Hematopoietic multipotent progenitor cell treated with erythropoietin and hydrocortisone succinate and interleukin-3 and kit ligand, for 4 days (in vitro differentiated cells): ENCODE results near the gene ALAS1.
A peak's percentile ranks its signal among the peaks of the same experiment; 100 is the strongest.

Source experiments
- DNase-seq: peaks from one replicate; pipeline ENCODE4 v3.0.0-alpha.2; 2015

Gene ALAS1

GRCh38 chr3:52223449-52224408 lies 25.8 kb downstream of the ALAS1 start:
- DNase-seq = no peak

DNA sequence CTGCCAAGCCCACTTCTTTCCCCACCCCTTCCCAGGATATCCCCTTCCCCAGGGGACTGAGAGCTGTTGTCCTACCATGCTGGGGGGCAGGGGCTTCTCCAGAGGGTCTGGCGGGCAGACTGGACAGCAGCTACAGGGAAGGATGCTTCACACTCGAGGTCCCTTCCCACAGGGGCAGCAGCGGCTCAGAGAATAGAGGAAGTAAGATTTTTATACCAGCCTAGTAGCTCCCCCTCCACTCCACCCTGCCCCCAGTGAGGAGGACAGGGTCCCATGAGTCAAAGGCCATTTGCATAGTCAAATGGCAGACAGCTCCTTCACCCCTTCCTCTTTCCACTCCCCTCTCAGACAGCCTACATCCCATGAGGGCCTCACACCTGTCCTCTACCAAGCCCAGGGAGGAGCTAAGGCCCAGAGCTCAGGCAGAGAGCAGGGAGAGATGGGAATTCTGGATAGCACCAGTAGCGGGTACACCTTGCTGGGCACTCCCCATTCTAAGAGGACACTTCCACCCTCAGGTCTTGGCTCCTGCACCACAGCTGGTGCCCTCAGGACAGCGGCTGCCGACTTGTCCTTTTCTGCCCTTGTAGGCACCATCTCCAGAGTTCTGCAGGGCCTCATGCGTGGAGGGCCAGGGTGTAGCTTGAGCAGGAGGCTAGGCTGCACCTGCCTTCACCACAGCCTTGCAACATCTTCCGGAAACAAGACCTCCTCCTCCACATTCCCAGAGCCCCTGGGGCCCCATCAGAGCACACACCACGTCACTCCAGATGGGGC lies 27.7 kb downstream of the ALAS1 start, which contains the start of gene TLR9:
Gene TLR9 (minus strand): TSS at position 194 of the 777 bp plus-strand sequence. CDS start 116 bp downstream, at position 78.
- DNase-seq = peak; percentile 81

- peak; percentile 30 for DNase-seq
Measured at GRCh38 chr3:52226229-52226817, 28.4 kb downstream of the ALAS1 start.

- DNase-seq = no peak
Measured at GRCh38 chr3:52227117-52227516, 29.2 kb downstream of the ALAS1 start.

GRCh38 chr3:52227766-52228165 lies 29.8 kb downstream of the ALAS1 start:
- DNase-seq = no peak

DNA sequence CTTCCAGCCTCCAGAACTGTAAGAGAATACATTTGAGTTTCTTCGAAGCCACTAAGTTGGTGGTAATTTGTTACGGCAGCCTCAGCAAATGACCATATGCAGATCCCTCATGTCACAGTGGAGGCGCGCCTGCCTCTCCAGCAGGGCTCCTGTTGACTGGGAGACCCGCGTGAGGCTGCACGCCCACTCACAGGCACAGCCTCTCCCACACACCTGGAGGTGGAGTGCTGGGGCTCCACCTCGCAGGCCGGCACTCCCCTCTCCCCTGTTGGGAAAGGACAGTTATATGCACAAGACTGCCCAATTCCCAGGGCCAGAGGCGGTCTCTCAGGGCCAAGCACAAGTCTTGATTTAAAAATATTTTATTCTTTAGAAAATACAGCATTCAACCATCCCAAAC lies 30.3 kb downstream of the ALAS1 start:
- DNase-seq = no peak

- no peak for DNase-seq
Measured at GRCh38 chr3:52228751-52229291, 30.9 kb downstream of the ALAS1 start.

DNA sequence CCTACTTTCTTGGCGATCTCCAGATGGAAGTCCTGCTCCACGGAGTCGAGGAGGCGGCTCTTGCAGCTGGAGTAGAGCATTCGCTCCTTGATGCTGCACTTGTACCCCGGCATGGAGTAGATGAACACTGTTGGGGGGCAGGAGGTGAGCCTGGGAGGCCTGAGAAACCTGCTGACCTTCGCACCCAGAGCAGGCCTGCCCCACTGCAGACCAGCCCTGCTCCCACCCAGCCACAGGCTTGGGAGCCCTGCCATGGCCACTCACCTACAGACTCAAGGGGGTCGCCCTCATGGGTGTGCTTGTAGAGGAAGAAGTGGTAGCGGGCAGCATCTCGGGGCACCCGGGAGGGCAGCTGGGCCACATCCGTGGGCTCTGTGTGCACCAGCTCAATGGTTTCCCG lies 31.7 kb downstream of the ALAS1 start:
- DNase-seq = no peak

- DNase-seq = no peak
Measured at GRCh38 chr3:52230461-52230860, 32.5 kb downstream of the ALAS1 start.

DNA sequence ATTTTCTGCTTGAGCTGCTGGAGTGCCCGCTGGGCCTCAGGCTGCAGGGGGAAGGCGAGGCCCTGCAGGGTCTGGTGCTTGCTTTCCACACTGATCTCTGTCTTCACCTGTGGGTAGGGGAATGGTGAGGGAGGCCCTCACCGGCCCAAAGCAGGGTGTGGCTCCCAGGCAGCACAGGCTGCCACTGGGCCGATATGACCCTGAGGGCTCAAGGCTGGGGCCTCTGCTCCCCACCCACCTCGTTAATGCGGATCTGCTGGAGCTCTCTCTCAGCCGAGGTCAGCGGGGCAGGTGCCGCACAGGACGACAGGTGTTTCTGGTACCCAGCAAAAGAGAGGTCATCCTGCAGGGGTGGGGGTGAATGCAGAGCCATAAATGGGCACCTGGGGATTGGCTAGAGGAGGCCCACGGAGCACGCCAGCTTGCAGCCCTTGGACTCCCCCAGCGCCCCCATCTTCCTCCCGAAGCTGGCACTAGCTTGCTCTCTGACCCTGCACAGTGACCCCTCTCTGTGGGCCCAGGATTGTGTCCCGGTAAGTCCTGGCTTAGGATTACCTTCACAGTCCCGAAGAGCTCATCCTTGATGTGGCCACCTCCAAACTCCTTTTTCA lies 33.0 kb downstream of the ALAS1 start:
- DNase-seq = no peak

DNA sequence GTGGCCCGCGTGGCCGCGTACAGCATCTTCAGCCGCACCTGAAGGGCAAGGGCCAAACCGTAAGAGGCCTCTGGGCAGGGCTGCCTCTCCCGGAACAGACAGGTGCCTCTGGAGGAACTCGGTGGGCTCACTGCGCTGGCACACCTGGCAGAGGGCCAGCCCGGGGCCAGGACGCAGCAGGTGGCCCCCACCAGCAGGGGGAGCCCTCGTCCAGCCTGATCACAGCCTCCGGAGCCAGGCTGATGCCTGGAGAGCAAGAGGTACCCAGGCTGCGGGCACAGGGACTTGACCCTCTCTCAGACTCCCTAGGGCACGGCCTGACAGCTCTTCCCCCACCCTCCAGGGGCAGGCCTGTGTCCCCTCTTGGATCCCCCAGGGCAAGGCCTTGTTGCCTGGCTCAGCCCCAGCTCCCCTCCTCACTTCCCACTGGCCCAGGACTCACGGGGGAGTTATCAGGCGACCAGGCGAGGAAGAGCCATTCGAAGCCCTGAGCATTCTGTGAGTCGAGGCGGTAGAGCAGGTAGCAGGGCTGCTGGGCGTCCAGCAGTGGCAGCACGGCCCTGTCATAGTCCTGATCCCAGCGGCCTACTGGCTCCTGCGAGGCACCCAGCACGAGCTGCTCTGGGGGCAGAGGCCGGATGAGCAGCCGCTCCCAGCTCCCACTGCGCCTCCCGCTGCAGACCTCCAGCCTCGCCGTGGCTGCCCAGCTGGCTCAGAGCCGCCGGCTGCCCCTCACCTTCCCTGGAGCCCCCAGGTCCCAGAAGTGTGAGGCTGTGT lies 33.7 kb downstream of the ALAS1 start:
- peak; percentile 91 for DNase-seq

GRCh38 chr3:52232279-52233107 lies 34.5 kb downstream of the ALAS1 start:
- no peak for DNase-seq

DNA sequence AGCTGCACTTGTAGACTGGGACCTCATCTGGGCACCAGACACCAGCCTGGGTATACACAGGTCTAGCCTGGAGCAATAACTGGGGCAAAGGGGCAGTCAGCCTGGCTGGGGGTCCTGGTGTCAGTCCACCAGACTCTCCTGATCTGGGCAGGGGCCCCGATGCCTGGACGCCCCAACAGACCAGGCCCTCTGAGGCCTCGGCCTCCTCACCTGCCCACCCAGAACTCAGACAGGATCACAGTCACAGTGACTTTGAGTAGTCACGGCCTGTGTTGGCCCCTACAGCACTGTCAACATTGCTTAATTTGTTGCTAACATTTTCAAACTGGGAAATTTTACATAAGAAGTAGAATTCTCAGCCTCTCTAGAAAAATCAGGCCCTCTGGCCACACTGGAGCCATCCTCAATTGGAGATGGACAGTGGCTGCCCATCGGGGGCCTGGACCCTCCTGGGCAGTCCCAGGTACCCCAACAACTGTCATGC lies 35.2 kb downstream of the ALAS1 start:
- DNase-seq = no peak

DNA sequence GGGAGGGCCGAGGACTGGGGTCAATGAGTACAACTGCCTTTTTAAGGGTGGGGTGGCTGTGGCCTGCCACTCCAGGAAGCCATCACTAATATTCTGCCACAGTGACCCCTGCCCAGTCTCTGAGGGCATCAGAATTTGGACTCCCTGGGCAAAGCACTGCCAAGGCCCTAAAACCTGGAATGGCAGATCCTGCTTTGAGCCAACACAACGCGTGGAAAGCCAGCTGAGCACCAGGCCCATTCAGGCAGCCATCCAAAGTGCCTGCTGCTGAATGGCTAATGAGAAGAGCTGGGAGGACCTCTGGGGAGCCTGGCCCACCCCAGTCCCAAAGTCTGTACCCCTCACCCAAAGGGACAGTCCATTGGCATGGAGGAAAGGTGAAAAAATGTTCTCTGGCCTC lies 36.0 kb downstream of the ALAS1 start:
- DNase-seq = no peak

- DNase-seq = no peak
Measured at GRCh38 chr3:52234516-52235447, 36.8 kb downstream of the ALAS1 start.

DNA sequence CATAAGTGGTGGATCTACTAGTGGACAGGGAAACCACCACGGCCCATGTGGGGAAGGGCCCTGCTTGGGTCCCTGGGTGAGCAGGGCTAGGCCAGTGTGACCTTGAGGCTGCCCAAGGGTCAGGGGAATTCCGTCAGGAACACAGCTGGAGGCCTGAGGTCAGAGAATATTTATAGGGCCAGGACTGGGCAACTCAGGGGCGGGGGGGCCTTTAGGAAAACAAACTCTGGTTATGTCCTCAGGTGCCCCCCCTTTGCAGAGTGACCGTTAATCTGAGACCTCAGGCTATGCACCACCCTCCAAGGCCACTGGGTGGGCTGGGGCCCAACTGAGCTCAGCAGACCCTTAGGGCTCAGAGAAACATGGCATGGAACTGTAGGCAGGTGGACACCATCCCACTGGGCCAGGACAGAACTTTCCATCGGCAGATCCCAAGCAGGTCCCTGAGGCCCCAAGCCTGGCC lies 38.5 kb downstream of the ALAS1 start:
- no peak for DNase-seq

DNA sequence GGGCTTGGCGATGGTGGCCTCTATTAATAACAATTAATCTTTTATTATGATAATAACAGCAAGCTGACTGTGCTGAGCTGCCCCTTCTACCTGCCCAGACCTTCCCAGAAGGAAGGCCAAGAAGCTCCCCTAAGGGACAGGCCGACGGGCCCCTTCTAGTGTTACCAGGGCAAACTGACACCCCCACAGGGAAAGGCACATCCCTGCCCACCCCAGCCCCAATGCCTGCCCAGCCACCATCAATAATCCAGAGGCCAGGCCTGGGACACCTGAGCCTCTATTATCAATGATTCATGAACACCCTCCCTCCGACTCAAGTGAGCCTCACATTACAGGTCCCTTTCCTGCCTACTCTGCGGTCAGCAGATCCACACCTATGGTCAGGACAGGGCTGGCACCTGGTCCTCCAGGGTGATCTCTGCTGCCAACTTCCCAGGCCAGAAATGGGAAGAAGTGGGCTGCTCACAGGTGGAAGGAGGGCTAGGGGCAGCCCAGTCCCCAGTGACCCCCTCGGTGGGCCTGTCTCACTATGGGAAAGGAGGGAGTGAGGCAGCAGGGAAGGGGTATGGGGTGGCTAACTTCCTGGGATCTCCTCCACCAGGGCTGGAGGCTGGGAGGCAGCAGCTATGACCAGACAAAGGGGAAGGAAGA lies 39.2 kb downstream of the ALAS1 start:
- DNase-seq = no peak

- DNase-seq = peak; percentile 55
Measured at GRCh38 chr3:52237657-52238172, 39.8 kb downstream of the ALAS1 start.
